ENCODE measurements around the gene ZSCAN22.

DNA sequence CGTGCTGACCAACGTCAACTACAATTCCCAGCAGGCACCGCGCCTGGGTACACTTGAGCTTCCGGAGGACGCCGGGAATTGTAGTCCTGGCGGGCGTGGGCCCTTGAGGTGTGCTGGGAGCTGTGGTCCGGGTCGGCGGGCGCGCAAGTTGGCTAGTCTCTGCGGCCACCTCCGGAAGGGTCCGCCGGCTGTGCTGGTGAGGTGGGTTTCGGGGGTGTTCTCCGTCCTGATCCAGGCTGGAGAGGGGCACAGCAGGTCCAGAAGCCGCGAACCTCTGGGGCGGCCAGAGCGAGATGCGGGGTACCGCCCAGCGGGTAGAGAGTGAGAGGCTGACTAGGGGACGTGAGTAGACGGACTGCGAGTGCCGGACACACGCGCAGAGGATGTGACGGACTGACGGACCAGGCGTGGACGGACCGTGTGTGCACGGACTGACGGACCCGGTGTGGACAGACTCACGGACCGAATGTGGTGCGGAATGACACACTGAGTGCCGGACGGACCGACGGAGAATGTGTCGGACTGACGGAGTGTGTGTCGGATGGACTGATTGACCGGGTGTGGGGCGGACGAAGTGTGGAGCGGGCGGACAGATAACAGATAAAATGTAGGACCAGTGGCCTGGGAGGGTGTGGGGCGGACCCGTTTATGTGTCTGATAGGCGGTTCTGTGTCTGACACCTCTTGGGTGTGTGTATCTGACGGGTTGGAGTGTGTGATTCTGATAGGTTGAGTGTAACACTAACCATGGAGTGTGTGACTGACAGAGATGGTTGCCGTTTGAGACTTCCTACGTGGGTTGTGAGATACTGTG, at the start of gene ZSCAN22:
- TF ChIP-seq EZH2 (optimal IDR thresholded peaks at IDR 0.05; ENCODE audit: low read depth, low read length), result no peak
- TF ChIP-seq, protein P1, sequence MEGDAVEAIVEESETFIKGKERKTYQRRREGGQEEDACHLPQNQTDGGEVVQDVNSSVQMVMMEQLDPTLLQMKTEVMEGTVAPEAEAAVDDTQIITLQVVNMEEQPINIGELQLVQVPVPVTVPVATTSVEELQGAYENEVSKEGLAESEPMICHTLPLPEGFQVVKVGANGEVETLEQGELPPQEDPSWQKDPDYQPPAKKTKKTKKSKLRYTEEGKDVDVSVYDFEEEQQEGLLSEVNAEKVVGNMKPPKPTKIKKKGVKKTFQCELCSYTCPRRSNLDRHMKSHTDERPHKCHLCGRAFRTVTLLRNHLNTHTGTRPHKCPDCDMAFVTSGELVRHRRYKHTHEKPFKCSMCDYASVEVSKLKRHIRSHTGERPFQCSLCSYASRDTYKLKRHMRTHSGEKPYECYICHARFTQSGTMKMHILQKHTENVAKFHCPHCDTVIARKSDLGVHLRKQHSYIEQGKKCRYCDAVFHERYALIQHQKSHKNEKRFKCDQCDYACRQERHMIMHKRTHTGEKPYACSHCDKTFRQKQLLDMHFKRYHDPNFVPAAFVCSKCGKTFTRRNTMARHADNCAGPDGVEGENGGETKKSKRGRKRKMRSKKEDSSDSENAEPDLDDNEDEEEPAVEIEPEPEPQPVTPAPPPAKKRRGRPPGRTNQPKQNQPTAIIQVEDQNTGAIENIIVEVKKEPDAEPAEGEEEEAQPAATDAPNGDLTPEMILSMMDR (IDR thresholded peaks at IDR 0.05; ENCODE audit: low read length), result no peak
